Ovary (tissue), 3 donors: Measurements from ENCODE around the gene PRDX2.

Experiments used
- CTCF ChIP-seq, 3 donors: fragments of 450-650 bp in 2 of 3; fragments of 200-600 bp in 1 of 3; IDR thresholded peaks; one replicate each; pipeline versions ENCODE4 v1.5.1 to v1.8.0; 2016 to 2022; ENCODE audit warnings: antibody characterized with exemption in 3 of 3, mild to moderate bottlenecking in 1 of 3
- EP300 ChIP-seq: sonication (generic); formaldehyde crosslinking; IDR thresholded peaks from one replicate; pipeline ENCODE4 v1.6.1; 2017; ENCODE audit warnings: antibody characterized with exemption
- POLR2A ChIP-seq: fragments of 450-650 bp; IDR thresholded peaks from one replicate; pipeline ENCODE4 v1.6.1; 2017; ENCODE audit warnings: antibody characterized with exemption, mild to moderate bottlenecking, moderate library complexity
- donor health status: DM: no; HTN: no; CAD: no.

DNA sequence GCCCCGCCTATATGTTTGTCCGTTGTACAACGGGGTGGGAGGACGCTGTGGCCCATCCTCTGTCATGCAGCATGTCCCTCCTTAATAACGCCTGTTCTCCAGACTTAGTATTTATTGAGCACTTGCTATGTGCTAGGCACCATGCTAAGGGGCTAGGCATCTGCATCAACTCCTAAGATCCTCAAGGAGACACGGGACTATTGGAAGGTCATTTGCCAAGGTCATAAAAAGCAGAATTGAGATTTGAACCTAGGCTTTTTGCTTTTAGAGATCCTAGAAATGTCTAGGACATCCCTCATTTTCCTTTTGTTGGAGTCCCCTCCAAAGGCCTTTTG, 34.9 kb upstream of the PRDX2 start:
- no peak for TF ChIP-seq CTCF (IDR thresholded peaks at IDR 0.05)
- no peak for TF ChIP-seq POLR2A
- no peak for TF ChIP-seq EP300
